Measurements from ENCODE around the gene DDX39A.

GRCh38 chr19:14409146-14410023, 9.8 kb downstream of the DDX39A start:
- no peak for TF ChIP-seq CTCF (IDR thresholded peaks at IDR 0.05)
- TF ChIP-seq POLR2A (IDR thresholded peaks at IDR 0.05), result no peak
- TF ChIP-seq POLR2AphosphoS5 (IDR thresholded peaks at IDR 0.05), result no peak
- no peak for TF ChIP-seq EP300 (IDR thresholded peaks at IDR 0.05)

Measured in stomach (tissue), 4 donors.